Measurements from ENCODE around the gene MRPL46. TPM values are rescaled to one million over a fixed set of nuclear protein-coding genes. Genes with fewer than 3 reads are reported as not detected.

The MRPL46 gene
- total RNA-seq, 3 donors from 2014 or later, result 19.0 to 25.0 (median 20.8) TPM

DNA sequence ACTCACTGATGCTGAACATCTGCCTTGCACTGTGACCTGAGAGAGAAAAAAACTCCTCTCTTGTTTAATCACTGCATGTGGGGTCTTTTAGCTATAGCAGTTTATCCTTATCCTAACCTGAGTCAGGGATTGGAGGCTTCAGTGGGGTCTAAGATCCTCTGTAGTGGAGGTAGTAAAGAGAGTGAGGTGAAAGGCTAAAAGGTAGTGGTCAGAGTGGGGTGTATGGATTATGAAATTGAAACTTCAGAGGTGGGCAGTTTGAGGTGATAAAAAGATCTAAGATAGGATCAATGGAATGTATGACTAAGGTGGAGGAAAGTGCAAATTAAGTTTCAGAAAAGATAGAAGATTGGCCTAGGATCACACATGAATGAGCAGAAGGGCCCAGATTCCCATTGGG lies 42.8 kb upstream of the MRPL46 start:
- H3K4me1 ChIP-seq, result no peaks in the 10 kb centered on the region
- no peak overlapping the region for H3K27ac ChIP-seq
- intact Hi-C loops (cut with DNase I; ENCODE audit: low total_unique reads), result no loop called here
- H3K9me3 ChIP-seq, result no peaks in the 10 kb centered on the region
- no peaks in the 10 kb centered on the region for H3K27me3 ChIP-seq
- H3K36me3 ChIP-seq, result no peaks in the 10 kb centered on the region
- DNase-seq (ENCODE audit: low spot score in 2 of 2), result no peak
- TF ChIP-seq POLR2A (IDR thresholded peaks at IDR 0.05), result no peak
- TF ChIP-seq POLR2AphosphoS5 (IDR thresholded peaks at IDR 0.05), result no peak
- no peak overlapping the region for H3K4me3 ChIP-seq

DNA sequence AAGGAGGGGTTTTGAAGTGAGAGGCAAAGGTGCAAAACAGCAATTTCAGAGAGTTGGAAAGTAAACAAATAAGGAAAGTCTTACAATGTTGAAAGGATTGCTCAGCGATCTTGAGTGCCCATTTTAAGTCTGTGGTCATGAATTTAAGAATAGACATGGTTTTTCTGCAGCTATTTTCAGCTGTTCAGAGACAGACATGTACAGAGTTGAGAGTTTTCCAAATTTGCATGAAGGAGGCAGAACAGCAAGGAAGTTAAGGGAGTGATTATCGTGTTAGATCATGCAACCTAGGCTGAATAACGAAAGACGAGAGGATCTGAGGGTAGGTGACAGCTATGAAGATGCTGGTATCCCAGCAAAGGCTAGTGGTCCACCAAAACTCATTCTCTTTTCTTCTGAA lies 42.1 kb upstream of the MRPL46 start:
- no peak overlapping the region for H3K4me3 ChIP-seq
- no peaks in the 10 kb centered on the region for H3K27me3 ChIP-seq
- TF ChIP-seq, protein P1, sequence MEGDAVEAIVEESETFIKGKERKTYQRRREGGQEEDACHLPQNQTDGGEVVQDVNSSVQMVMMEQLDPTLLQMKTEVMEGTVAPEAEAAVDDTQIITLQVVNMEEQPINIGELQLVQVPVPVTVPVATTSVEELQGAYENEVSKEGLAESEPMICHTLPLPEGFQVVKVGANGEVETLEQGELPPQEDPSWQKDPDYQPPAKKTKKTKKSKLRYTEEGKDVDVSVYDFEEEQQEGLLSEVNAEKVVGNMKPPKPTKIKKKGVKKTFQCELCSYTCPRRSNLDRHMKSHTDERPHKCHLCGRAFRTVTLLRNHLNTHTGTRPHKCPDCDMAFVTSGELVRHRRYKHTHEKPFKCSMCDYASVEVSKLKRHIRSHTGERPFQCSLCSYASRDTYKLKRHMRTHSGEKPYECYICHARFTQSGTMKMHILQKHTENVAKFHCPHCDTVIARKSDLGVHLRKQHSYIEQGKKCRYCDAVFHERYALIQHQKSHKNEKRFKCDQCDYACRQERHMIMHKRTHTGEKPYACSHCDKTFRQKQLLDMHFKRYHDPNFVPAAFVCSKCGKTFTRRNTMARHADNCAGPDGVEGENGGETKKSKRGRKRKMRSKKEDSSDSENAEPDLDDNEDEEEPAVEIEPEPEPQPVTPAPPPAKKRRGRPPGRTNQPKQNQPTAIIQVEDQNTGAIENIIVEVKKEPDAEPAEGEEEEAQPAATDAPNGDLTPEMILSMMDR (IDR thresholded peaks at IDR 0.05), result no peak
- TF ChIP-seq POLR2AphosphoS5 (IDR thresholded peaks at IDR 0.05), result no peak
- TF ChIP-seq POLR2A (IDR thresholded peaks at IDR 0.05), result no peak
- no peak overlapping the region for H3K27ac ChIP-seq
- no peak for DNase-seq (ENCODE audit: low spot score in 2 of 2)
- H3K36me3 ChIP-seq, result no peaks in the 10 kb centered on the region
- intact Hi-C loops (cut with DNase I; ENCODE audit: low total_unique reads), result no loop called here
- no peaks in the 10 kb centered on the region for H3K9me3 ChIP-seq
- H3K4me1 ChIP-seq, result no peaks in the 10 kb centered on the region

DNA sequence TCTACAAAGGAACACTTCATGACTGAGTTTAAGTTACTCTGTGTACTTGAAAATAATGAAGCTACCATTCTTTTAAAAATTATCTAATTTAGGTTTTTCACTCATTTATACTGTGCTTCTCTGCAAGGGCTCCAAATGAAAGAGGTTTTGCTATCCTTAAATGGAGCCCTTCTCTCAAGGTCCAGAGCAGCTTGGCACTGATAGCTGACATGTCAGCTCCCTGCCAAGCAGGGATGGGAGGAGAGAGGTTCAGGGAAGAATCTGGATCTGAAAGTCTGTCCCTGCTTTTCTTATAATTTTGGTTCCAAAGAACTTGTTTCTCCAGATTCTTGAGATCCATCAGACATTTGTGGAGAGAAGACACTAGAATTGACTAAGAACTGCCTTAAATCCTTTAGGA lies 39.4 kb upstream of the MRPL46 start:
- Histone ChIP-seq H3K4me1 (no peaks in the 10 kb centered on the region), H3K4me3 (no peak overlapping the region), H3K36me3 (no peaks in the 10 kb centered on the region), H3K27me3 (no peaks in the 10 kb centered on the region), H3K27ac (no peak overlapping the region), H3K9me3 (no peaks in the 10 kb centered on the region)
- DNase-seq (ENCODE audit: low spot score in 2 of 2), result no peak
- TF ChIP-seq POLR2A (IDR thresholded peaks at IDR 0.05) (no peak), POLR2AphosphoS5 (IDR thresholded peaks at IDR 0.05) (no peak)
- TF ChIP-seq, protein P1 (IDR thresholded peaks at IDR 0.05), result no peak
- intact Hi-C loops (cut with DNase I; ENCODE audit: low total_unique reads), result no loop called here

DNA sequence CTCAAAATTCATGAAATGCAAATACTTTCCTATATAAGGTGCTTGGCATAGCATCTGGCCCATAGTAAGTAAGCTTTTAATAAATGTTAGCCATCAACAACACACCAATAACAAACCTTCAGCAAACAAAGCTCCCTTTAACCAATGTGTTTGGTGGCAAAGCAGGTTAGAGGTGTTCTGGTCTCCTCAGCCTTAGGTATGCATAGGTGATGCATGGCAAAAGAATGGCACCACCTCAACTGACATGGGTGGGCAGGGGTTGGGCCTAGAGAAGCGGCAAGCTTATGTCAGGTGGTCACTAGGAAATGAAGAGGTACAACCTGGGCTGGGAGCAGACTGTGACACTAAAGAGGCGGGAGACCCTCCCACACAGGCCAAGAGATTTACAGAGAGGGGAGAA lies 38.5 kb upstream of the MRPL46 start:
- Histone ChIP-seq H3K4me3 (no peak overlapping the region), H3K36me3 (no peaks in the 10 kb centered on the region), H3K9me3 (no peaks in the 10 kb centered on the region), H3K27ac (no peak overlapping the region), H3K4me1 (no peaks in the 10 kb centered on the region), H3K27me3 (no peaks in the 10 kb centered on the region)
- no peak for DNase-seq (ENCODE audit: low spot score in 2 of 2)
- TF ChIP-seq POLR2A (IDR thresholded peaks at IDR 0.05), result no peak
- TF ChIP-seq, protein P1 (IDR thresholded peaks at IDR 0.05), result no peak
- no peak for TF ChIP-seq POLR2AphosphoS5 (IDR thresholded peaks at IDR 0.05)
- intact Hi-C loops (cut with DNase I; ENCODE audit: low total_unique reads), result no loop called here

DNA sequence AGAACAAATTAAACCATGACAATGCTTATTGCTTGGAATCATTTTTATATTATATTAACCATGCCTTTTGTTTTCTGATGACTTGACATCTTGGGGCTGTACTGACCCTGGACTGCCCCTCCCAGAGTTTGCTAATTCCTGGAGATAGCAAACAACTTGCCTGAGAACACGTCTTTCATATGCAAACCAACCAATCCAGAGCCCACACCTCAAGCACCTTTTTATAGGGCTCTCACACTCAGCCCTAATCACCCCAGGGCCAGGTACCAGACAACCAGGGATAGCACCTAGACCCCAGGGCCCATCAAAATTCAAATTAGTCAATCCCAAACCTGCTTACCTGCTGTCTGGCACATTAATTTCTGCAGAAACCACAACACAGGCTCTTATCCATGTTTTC lies 37.3 kb upstream of the MRPL46 start:
- Histone ChIP-seq H3K27ac (no peak overlapping the region), H3K9me3 (no peaks in the 10 kb centered on the region), H3K4me1 (no peaks in the 10 kb centered on the region), H3K27me3 (no peaks in the 10 kb centered on the region), H3K4me3 (no peak overlapping the region), H3K36me3 (no peaks in the 10 kb centered on the region)
- DNase-seq (ENCODE audit: low spot score in 2 of 2), result no peak
- intact Hi-C loops (cut with DNase I; ENCODE audit: low total_unique reads), result no loop called here
- TF ChIP-seq POLR2A (IDR thresholded peaks at IDR 0.05), result no peak
- no peak for TF ChIP-seq POLR2AphosphoS5 (IDR thresholded peaks at IDR 0.05)
- TF ChIP-seq, protein P1 (IDR thresholded peaks at IDR 0.05), result no peak

DNA sequence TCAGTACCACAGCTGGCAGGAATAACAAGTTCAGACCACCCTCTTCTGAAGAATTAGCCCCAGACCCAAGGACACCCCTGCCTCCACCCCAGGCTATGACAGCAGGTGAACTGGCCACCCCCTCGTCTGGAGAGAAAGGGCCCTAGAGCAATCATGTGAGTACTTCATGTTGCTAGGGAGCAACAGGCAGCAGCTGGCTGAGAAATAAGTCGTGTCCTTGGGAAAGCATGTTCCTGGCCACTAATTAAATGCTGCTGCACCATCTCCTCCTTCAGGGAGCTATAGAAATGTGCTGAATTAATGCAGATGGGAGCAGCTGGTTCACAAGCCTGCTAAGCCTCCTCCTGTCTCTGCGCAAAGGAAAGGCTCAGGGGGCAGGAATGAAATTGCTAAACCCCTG lies 31.8 kb upstream of the MRPL46 start:
- H3K9me3 ChIP-seq, result no peaks in the 10 kb centered on the region
- intact Hi-C loops (cut with DNase I; ENCODE audit: low total_unique reads), result no loop called here
- TF ChIP-seq POLR2AphosphoS5 (IDR thresholded peaks at IDR 0.05) (no peak), POLR2A (IDR thresholded peaks at IDR 0.05) (no peak)
- TF ChIP-seq, protein P1 (IDR thresholded peaks at IDR 0.05), result no peak
- H3K27ac ChIP-seq, result no peak overlapping the region
- no peaks in the 10 kb centered on the region for H3K4me1 ChIP-seq
- H3K36me3 ChIP-seq, result no peaks in the 10 kb centered on the region
- DNase-seq (ENCODE audit: low spot score in 2 of 2), result no peak
- no peaks in the 10 kb centered on the region for H3K27me3 ChIP-seq
- no peak overlapping the region for H3K4me3 ChIP-seq

Measured in breast epithelium (tissue), 4 donors.